Heart left ventricle (tissue), 16 donors: ENCODE results near the gene TBCE. TPM values are rescaled to one million over a fixed set of nuclear protein-coding genes. Genes with fewer than 3 reads are reported as not detected.

Experiments used
- ATAC-seq, 4 donors: fragments of 200-7000 bp; cut with Tn5 transposase; one replicate each; pipeline ENCODE4 v1.9.1; 2020 to 2022; ENCODE audit warnings: moderate library complexity in 4 of 4, mild to moderate bottlenecking in 3 of 4, moderate number of reproducible peaks in 1 of 4
- DNase-seq, 5 donors: peaks; one replicate each; pipeline ENCODE4 v3.0.0-alpha.2; 2020
- H3K27ac ChIP-seq, 12 donors: fragments of 200-600 bp; sonication (generic) in 4 of 12; one replicate each; pipeline versions ENCODE4 v1.5.0 to v1.8.0; 2016 to 2022; ENCODE audit warnings: mild to moderate bottlenecking in 2 of 12
- H3K27me3 ChIP-seq, 9 donors: fragments of 200-600 bp; sonication (generic) in 2 of 9; one replicate each; pipeline versions ENCODE4 v1.5.1 to v1.8.0; 2016 to 2022; ENCODE audit warnings: mild to moderate bottlenecking in 3 of 9
- H3K36me3 ChIP-seq, 9 donors: fragments of 200-600 bp; sonication (generic) in 2 of 9; one replicate each; pipeline versions ENCODE4 v1.5.0 to v1.8.0; 2018 to 2022; ENCODE audit warnings: mild to moderate bottlenecking in 2 of 9
- H3K4me1 ChIP-seq, 12 donors: fragments of 200-600 bp; sonication (generic) in 4 of 12; one replicate each; pipeline versions ENCODE4 v1.5.0 to v1.8.0; 2016 to 2022; ENCODE audit warnings: mild to moderate bottlenecking in 3 of 12
- H3K4me3 ChIP-seq, 12 donors: fragments of 200-600 bp; sonication (generic) in 4 of 12; one replicate each; pipeline versions ENCODE4 v1.5.0 to v1.8.0; 2017 to 2022; ENCODE audit warnings: mild to moderate bottlenecking in 9 of 12, moderate library complexity in 4 of 12
- H3K9me3 ChIP-seq, 12 donors: fragments of 200-600 bp; sonication (generic) in 4 of 12; one replicate each; pipeline versions ENCODE4 v1.5.0 to v1.8.0; 2016 to 2022; ENCODE audit warnings: mild to moderate bottlenecking in 1 of 12
- POLR2A ChIP-seq, 2 donors: fragments of 450-650 bp; IDR thresholded peaks; one replicate each; pipeline ENCODE4 v1.6.1; 2017; ENCODE audit warnings: antibody characterized with exemption in 2 of 2, mild to moderate bottlenecking in 2 of 2, moderate library complexity in 2 of 2
- WGBS, 4 donors: extraction: QIAGEN DNeasy Blood & Tissue Kit in 2 of 4; methylation state at CpG; one replicate each; pipeline versions ENCODE4 v1.1.5 to v1.1.7; 2013 to 2018; 5-methylcytosine and 5-hydroxymethylcytosine counted together
- intact Hi-C, 10 donors: fragments of 100-400 bp; cut with DNase I; formaldehyde crosslinking; loops; one replicate each; pipeline versions ENCODE4 v1.11.1 to v1.14.2; 2022
- polyA plus RNA-seq, 2 donors: library from polyadenylated mRNA; stranded (reverse); fragments of 200-250 nt; gene quantifications; one replicate each; pipeline ENCODE4 v1.2.3, GENCODE V29; 2013
- total RNA-seq, 9 donors: library from RNA; depleted of rRNA in 2 of 9; stranded (reverse); fragments of >200 nt in 2 of 9; fragmentation: NEBNext Ultra II Directional in 3 of 9; extraction: Animal tissue kit (Norgen Biotek cat#: 25700) in 3 of 9; gene quantifications; one replicate each; pipeline versions ENCODE4 v1.1.0 to v1.2.4, GENCODE V29; 2016 to 2023
- TF ChIP-seq, protein P1 (sequence below), 12 donors: fragments of 200-600 bp; sonication (generic) in 4 of 12; IDR thresholded peaks; one replicate each; pipeline versions ENCODE4 v1.5.0 to v1.8.0; 2018 to 2022; ENCODE audit warnings: antibody characterized with exemption in 12 of 12, mild to moderate bottlenecking in 5 of 12
- donor health status: ischemic (EF 13 %, LVEDD 7.1; RV severe dilation, severe dysfunction).
- donor health status: healthy with polysubstance abuse.
- donor health status: DM: no; HTN: yes; CAD: no.
- donor health status: DM: no; HTN: no; CAD: no.
- donor health status: ischemic (EF 25% LVEDD 6.9; RV normal size, moderate dysfunction).
- donor health status: ischemic (EF 25% LVEDD 5.7; RV mildly dilated, moderate dysfunction).
- donor health status: healthy.
- donor health status: DM: yes; HTN: yes; CAD: no.
- donor health status: ischemic (EF 35%, LVEDD 5.7; RV mildly dilated, moderate dysfunction).
- donor health status: nonischemic (EF 11% LVEDD 7.7; RV severe dilation, severe dysfunction).
- donor health status: DM: yes; HTN: yes; CAD: no.
- donor health status: PGD.
- donor health status: ischemic (EF 29% LVEDD 5.4; RV normal size, mild dysfunction).
- donor health status: nonischemic (EF 23%, LVEDD 6.1; RV moderate dilation, normal function).

Gene TBCE
- total and polyA plus RNA-seq, 11 donors, result 15.2 to 39.5 (median 18.2) TPM

DNA sequence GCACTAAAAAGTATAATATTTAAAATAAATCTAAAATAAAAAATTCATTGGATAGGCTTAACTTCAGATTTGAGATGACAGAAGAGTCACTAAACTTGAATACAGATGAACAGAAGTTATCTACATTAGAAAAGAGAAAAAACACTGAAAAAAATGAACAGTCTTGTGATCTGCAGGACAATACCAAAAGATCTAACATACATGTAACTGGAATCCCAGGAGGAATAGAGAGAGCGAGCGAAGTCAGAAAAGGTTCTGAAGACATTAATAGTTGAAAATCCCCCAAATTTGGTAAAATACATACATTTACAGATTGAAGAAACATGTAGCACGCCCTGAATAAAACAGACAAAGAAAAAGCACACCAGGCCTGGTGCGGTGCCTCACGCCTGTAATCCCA is 115.9 kb downstream of the TBCE start:
- 95 to 98% (median 97%) methylated on average over 5 of the region's 5 CpGs for WGBS, 4 donors
- no peak for TF ChIP-seq POLR2A (IDR thresholded peaks at IDR 0.05)
- TF ChIP-seq, protein P1, sequence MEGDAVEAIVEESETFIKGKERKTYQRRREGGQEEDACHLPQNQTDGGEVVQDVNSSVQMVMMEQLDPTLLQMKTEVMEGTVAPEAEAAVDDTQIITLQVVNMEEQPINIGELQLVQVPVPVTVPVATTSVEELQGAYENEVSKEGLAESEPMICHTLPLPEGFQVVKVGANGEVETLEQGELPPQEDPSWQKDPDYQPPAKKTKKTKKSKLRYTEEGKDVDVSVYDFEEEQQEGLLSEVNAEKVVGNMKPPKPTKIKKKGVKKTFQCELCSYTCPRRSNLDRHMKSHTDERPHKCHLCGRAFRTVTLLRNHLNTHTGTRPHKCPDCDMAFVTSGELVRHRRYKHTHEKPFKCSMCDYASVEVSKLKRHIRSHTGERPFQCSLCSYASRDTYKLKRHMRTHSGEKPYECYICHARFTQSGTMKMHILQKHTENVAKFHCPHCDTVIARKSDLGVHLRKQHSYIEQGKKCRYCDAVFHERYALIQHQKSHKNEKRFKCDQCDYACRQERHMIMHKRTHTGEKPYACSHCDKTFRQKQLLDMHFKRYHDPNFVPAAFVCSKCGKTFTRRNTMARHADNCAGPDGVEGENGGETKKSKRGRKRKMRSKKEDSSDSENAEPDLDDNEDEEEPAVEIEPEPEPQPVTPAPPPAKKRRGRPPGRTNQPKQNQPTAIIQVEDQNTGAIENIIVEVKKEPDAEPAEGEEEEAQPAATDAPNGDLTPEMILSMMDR (IDR thresholded peaks at IDR 0.05), result no peak
- Histone ChIP-seq H3K27me3 (no peaks in the 10 kb centered on the region), H3K9me3 (peaks cover 0 to 9% (median 0%) of the 10 kb centered on the region in 12 donors), H3K4me1 (no peaks in the 10 kb centered on the region), H3K36me3 (peaks cover 0 to 78% (median 58%) of the 10 kb centered on the region in 9 donors), H3K27ac (no peak overlapping the region), H3K4me3 (no peak overlapping the region)
- ATAC-seq, result no peak
- intact Hi-C loops, result no loop called here
- DNase-seq, result no peak

DNA sequence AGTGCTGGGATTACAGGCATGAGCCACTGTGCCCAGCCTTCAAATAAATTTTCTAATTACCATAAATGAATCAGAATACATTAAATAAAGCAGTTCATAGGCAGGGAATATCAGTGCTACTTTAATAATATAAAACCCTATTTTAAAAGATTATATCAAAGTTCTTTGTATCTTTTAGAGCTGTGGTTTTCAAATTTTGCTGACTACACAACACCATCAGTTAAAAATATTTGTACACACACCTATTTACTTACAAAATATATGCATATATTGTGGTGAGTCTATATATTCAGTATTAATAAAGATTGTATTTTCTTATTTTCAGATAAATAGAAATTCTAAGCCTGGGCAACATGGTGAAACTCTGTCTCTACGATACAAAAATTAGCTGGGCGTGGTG is 118.3 kb downstream of the TBCE start:
- H3K27ac ChIP-seq, result no peak overlapping the region
- peaks cover 0 to 70% (median 49%) of the 10 kb centered on the region in 9 donors for H3K36me3 ChIP-seq
- 90 to 100% (median 96%) methylated on average over 2 of the region's 2 CpGs for WGBS, 4 donors
- intact Hi-C loops, result no loop called here
- no peak for ATAC-seq
- DNase-seq, result no peak
- H3K9me3 ChIP-seq, result peaks cover 0 to 9% (median 0%) of the 10 kb centered on the region in 12 donors
- H3K4me1 ChIP-seq, result no peaks in the 10 kb centered on the region
- H3K27me3 ChIP-seq, result no peaks in the 10 kb centered on the region
- H3K4me3 ChIP-seq, result no peak overlapping the region
- TF ChIP-seq, protein P1 (IDR thresholded peaks at IDR 0.05), result no peak
- TF ChIP-seq POLR2A (IDR thresholded peaks at IDR 0.05), result no peak

- Histone ChIP-seq H3K27me3 (no peaks in the 10 kb centered on the region), H3K9me3 (peaks cover 0 to 9% (median 0%) of the 10 kb centered on the region in 12 donors), H3K36me3 (peaks cover 0 to 75% (median 53%) of the 10 kb centered on the region in 9 donors), H3K4me1 (peaks cover 0 to 1% (median 0%) of the 10 kb centered on the region in 12 donors), H3K4me3 (no peak overlapping the region), H3K27ac (no peak overlapping the region)
- intact Hi-C loops, result no loop called here
- DNase-seq, result no peak
- TF ChIP-seq POLR2A (IDR thresholded peaks at IDR 0.05), result no peak
- TF ChIP-seq, protein P1 (IDR thresholded peaks at IDR 0.05), result no peak
- WGBS, 4 donors, result 79 to 86% (median 80%) methylated on average over 5 of the region's 5 CpGs
- ATAC-seq, result no peak
Observed at GRCh38 chr1:235486321-235486720, 119.1 kb downstream of the TBCE start.

- WGBS, 4 donors, result 56 to 67% (median 61%) methylated on average over 3 of the region's 3 CpGs
- peaks cover 0 to 71% (median 48%) of the 10 kb centered on the region in 9 donors for H3K36me3 ChIP-seq
- no peak overlapping the region for H3K4me3 ChIP-seq
- ATAC-seq, result peak in 3 of 4 donors; percentile 30 to 57 (median 48)
- no peak overlapping the region for H3K27ac ChIP-seq
- intact Hi-C loops, result no loop called here
- no peaks in the 10 kb centered on the region for H3K27me3 ChIP-seq
- H3K4me1 ChIP-seq, result peaks cover 0 to 16% (median 0%) of the 10 kb centered on the region in 12 donors
- no peaks in the 10 kb centered on the region for H3K9me3 ChIP-seq
- TF ChIP-seq POLR2A (IDR thresholded peaks at IDR 0.05), result no peak
- TF ChIP-seq, protein P1 (IDR thresholded peaks at IDR 0.05), result no peak
- DNase-seq, result no peak
Observed at GRCh38 chr1:235491644-235492043, 124.4 kb downstream of the TBCE start.
